Uterus (tissue), 2 donors: ENCODE results near the gene NTF3.

Experiments
- POLR2A ChIP-seq, 2 donors: fragments of 450-650 bp; IDR thresholded peaks; one replicate each; pipeline ENCODE4 v1.6.1; 2016; ENCODE audit warnings: antibody characterized with exemption in 2 of 2, mild to moderate bottlenecking in 1 of 2, moderate library complexity in 1 of 2
- TF ChIP-seq, protein P1 (sequence below), 4 experiments: fragments of 200-600 bp in 2 of 4; fragments of 450-650 bp in 2 of 4; sonication (generic) in 2 of 4; IDR thresholded peaks; one replicate each; pipeline ENCODE4 v1.5.1; 2016 to 2019; ENCODE audit warnings: antibody characterized with exemption in 4 of 4, mild to moderate bottlenecking in 2 of 4, moderate library complexity in 1 of 4

DNA sequence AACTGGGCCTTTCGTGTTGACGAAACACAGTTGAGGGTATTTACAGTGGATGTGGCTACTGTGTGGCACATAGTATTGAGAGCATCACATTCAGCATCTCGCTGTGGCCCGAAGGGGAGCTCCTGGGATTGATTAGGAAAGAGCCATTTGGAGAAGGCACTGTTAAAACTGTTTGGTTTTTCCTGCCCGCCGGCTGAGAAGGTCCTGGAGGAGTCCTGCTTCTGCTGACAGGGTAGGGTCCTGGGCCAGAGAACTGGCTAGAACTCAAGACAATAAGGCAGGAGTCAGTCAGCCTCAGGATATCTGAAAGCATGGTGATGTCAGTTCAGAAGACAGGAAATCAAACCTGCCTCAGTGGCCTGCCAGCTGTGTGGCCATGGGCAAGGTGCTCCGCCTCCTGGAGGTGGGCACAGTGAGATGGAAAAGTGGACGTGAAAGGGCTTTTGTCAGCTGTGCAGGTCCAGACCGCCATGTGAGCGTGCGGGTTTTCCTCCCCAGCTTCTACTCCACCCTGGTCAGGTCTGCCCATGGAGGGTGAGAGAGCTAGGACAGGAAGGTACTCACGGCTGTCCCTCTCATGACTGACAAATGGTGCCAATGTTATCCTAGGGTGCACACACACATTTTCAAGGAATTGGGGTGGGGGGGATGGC lies 92.3 kb downstream of the NTF3 start:
- TF ChIP-seq, protein P1, sequence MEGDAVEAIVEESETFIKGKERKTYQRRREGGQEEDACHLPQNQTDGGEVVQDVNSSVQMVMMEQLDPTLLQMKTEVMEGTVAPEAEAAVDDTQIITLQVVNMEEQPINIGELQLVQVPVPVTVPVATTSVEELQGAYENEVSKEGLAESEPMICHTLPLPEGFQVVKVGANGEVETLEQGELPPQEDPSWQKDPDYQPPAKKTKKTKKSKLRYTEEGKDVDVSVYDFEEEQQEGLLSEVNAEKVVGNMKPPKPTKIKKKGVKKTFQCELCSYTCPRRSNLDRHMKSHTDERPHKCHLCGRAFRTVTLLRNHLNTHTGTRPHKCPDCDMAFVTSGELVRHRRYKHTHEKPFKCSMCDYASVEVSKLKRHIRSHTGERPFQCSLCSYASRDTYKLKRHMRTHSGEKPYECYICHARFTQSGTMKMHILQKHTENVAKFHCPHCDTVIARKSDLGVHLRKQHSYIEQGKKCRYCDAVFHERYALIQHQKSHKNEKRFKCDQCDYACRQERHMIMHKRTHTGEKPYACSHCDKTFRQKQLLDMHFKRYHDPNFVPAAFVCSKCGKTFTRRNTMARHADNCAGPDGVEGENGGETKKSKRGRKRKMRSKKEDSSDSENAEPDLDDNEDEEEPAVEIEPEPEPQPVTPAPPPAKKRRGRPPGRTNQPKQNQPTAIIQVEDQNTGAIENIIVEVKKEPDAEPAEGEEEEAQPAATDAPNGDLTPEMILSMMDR (IDR thresholded peaks at IDR 0.05): no peak
- TF ChIP-seq POLR2A (IDR thresholded peaks at IDR 0.05): no peak
